K562 (cell line): Measurements from ENCODE around the gene AIFM3. TPM values are rescaled to one million over a fixed set of nuclear protein-coding genes. Genes with fewer than 3 reads are reported as not detected.

Source experiments
- CTBP1 ChIP-seq: fragments of 450-650 bp; IDR thresholded peaks from 2 replicates; pipeline ENCODE4 v1.6.1; 2016; ENCODE audit warnings: borderline replicate concordance
- DIDO1 ChIP-seq: fragments of 450-650 bp; IDR thresholded peaks from 2 replicates; pipeline ENCODE4 v1.6.1; 2016; ENCODE audit warnings: low read depth, missing biosample characterization, missing genetic modification characterization
- ETS1 ChIP-seq: conservative IDR thresholded peaks from 2 replicates; pipeline ENCODE4 v1.6.1; 2011; ENCODE audit warnings: low read depth, mild to moderate bottlenecking, low read length; ENCODE audit not compliant: control insufficient read depth
- ETV6 ChIP-seq, 3 experiments: fragments of 150-350 bp in 1 of 3; sonication (generic) in 1 of 3; formaldehyde crosslinking in 1 of 3; IDR thresholded peaks; 2 replicates each; pipeline versions ENCODE4 v1.6.1 to v1.8.0; 2014 to 2022; ENCODE audit warnings: borderline replicate concordance in 2 of 3, low read depth in 2 of 3, antibody characterized with exemption in 1 of 3, low read length in 1 of 3, mild to moderate bottlenecking in 1 of 3, missing genetic modification reagents in 1 of 3
- HDAC8 ChIP-seq: fragments of 450-650 bp; IDR thresholded peaks from 2 replicates; pipeline ENCODE4 v1.6.1; 2016; ENCODE audit warnings: mild to moderate bottlenecking, missing genetic modification characterization, moderate library complexity, missing compliant biosample characterization
- KAT2B ChIP-seq: IDR thresholded peaks from one replicate; pipeline ENCODE4 v1.6.1; 2012; ENCODE audit warnings: low read depth, mild to moderate bottlenecking, control low read depth, inconsistent platforms, low read length, moderate library complexity
- MCM2 ChIP-seq: fragments of 450-650 bp; IDR thresholded peaks from 2 replicates; pipeline ENCODE4 v1.6.1; 2017; ENCODE audit warnings: low read depth, mild to moderate bottlenecking
- PHB2 ChIP-seq: fragments of 450-650 bp; IDR thresholded peaks from 2 replicates; pipeline ENCODE4 v1.6.1; 2017; ENCODE audit warnings: low read depth
- RBFOX2 ChIP-seq: fragments of 200-400 bp; formaldehyde crosslinking; IDR thresholded peaks from 2 replicates; pipeline ENCODE4 v1.6.1; 2017; ENCODE audit warnings: low read depth, mild to moderate bottlenecking, low read length, moderate library complexity
- RBM39 ChIP-seq: fragments of 200-400 bp; formaldehyde crosslinking; optimal IDR thresholded peaks from 2 replicates; pipeline ENCODE3; 2018; ENCODE audit warnings: low read depth, low read length
- SIN3B ChIP-seq: fragments of 450-650 bp; IDR thresholded peaks from 2 replicates; pipeline ENCODE4 v1.6.1; 2017; ENCODE audit warnings: low read depth, mild to moderate bottlenecking, moderate library complexity
- U2AF1 ChIP-seq: fragments of 200-400 bp; formaldehyde crosslinking; optimal IDR thresholded peaks from 2 replicates; pipeline ENCODE3; 2017; ENCODE audit warnings: mild to moderate bottlenecking, low read depth, low read length, moderate library complexity
- ZBTB1 ChIP-seq: sonication (generic); formaldehyde crosslinking; IDR thresholded peaks from 2 replicates; pipeline ENCODE4 v1.8.1; 2023; ENCODE audit warnings: missing genetic modification reagents, low read depth, mild to moderate bottlenecking, borderline replicate concordance
- ZNF398 ChIP-seq: fragments of 250-450 bp; sonication (Bioruptor Pico); IDR thresholded peaks from 2 replicates; pipeline ENCODE4 v1.8.0; 2021; ENCODE audit warnings: moderate library complexity, mild to moderate bottlenecking, inconsistent platforms
- ZNF436 ChIP-seq: fragments of 250-450, 450-650 bp; sonication (Bioruptor Pico); formaldehyde crosslinking; IDR thresholded peaks from 2 replicates; pipeline ENCODE4 v1.7.0; 2020; ENCODE audit warnings: mild to moderate bottlenecking
- ZNF561 ChIP-seq: fragments of 450-650 bp; formaldehyde crosslinking; conservative IDR thresholded peaks from 2 replicates; pipeline ENCODE4 v1.4.0; 2020; ENCODE audit warnings: mild to moderate bottlenecking, moderate library complexity
- polyA plus RNA-seq, 8 experiments: library from polyadenylated mRNA; depleted of rRNA in 4 of 8; stranded (reverse) in 5 of 8; unstranded in 3 of 8; fragments of >200 nt; fragmentation: Nextera tagmentation in 2 of 8; fragmentation: Illumina TruSeq in 1 of 8; extraction: Ambion mirVana in 2 of 8; extraction: Trizol in 1 of 8; gene quantifications; 2 replicates each; pipeline versions ENCODE4 v1.2.1 to v1.2.3, GENCODE V29; 2011 to 2014; ENCODE audit warnings: inconsistent platforms in 1 of 8, missing spikeins in 1 of 8
- total RNA-seq, 7 experiments: library from RNA; depleted of rRNA in 6 of 7; stranded (reverse); fragments of >200 nt in 6 of 7; fragmentation: Illumina TruSeq in 2 of 7; extraction: Trizol in 2 of 7; gene quantifications; 2 replicates each; pipeline versions ENCODE4 v1.2.1 to v1.2.3, GENCODE V29; 2011 to 2021; ENCODE audit warnings: low replicate concordance in 1 of 7
- TF ChIP-seq, protein P1 (sequence below): sonication (generic); formaldehyde crosslinking; IDR thresholded peaks from 2 replicates; pipeline ENCODE4 v1.8.0; 2022; ENCODE audit warnings: mild to moderate bottlenecking, missing genetic modification reagents
- TF ChIP-seq, protein P2 (sequence below): IDR thresholded peaks from 2 replicates; pipeline ENCODE4 v1.6.1; 2012; ENCODE audit warnings: low read depth, low read length, improper control_type of control experiment, borderline replicate concordance
- TF ChIP-seq, protein P3 (sequence below): sonication (generic); formaldehyde crosslinking; IDR thresholded peaks from 2 replicates; pipeline ENCODE4 v1.8.1; 2022; ENCODE audit warnings: missing genetic modification reagents
- TF ChIP-seq, protein P4 (sequence below): fragments of 250-450 bp; sonication (Bioruptor Pico); IDR thresholded peaks from 2 replicates; pipeline ENCODE4 v1.8.0; 2022; ENCODE audit warnings: moderate library complexity, mild to moderate bottlenecking, inconsistent platforms

Gene AIFM3
- total and polyA plus RNA-seq, 9 of the 15 experiments (the other 6 are each of a cell fraction or from before 2014, with no cell fraction given), result 0.03 to 0.20 (median 0.07) TPM; not detected in 1

DNA sequence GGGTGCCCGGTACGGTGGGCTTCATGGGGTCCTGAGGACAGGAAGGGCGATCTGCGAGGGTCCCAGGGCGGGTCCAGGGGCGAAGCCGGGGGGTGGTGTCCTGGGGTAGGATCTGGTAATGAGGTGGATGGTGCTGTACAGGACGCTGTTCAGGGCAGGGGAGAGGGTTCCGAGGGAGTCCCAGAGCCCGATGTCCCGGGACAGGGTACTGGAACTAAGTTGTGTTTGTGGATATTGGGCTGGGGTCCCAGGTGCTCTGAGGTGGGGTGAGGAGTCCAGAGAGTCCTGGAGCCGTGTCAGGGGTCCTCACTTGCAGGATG, 15.5 kb downstream of the AIFM3 start (continued):
- TF ChIP-seq ETV6 (IDR thresholded peaks at IDR 0.05; ENCODE audit: borderline replicate concordance in 1 of 2, low read depth in 2 of 2, low read length in 1 of 2), result no peak
- TF ChIP-seq ETV6 (CRISPR knock-in tag; IDR thresholded peaks at IDR 0.05; ENCODE audit: borderline replicate concordance), result no peak
- TF ChIP-seq, protein P1, sequence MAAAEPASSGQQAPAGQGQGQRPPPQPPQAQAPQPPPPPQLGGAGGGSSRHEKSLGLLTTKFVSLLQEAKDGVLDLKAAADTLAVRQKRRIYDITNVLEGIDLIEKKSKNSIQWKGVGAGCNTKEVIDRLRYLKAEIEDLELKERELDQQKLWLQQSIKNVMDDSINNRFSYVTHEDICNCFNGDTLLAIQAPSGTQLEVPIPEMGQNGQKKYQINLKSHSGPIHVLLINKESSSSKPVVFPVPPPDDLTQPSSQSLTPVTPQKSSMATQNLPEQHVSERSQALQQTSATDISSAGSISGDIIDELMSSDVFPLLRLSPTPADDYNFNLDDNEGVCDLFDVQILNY (CRISPR knock-in tag), result no peak
- no peak for TF ChIP-seq RBFOX2
- TF ChIP-seq PHB2, result no peak
- TF ChIP-seq KAT2B, result peak; percentile 30
- TF ChIP-seq U2AF1, result no peak
- no peak for TF ChIP-seq HDAC8
- no peak for TF ChIP-seq SIN3B
- TF ChIP-seq, protein P2, sequence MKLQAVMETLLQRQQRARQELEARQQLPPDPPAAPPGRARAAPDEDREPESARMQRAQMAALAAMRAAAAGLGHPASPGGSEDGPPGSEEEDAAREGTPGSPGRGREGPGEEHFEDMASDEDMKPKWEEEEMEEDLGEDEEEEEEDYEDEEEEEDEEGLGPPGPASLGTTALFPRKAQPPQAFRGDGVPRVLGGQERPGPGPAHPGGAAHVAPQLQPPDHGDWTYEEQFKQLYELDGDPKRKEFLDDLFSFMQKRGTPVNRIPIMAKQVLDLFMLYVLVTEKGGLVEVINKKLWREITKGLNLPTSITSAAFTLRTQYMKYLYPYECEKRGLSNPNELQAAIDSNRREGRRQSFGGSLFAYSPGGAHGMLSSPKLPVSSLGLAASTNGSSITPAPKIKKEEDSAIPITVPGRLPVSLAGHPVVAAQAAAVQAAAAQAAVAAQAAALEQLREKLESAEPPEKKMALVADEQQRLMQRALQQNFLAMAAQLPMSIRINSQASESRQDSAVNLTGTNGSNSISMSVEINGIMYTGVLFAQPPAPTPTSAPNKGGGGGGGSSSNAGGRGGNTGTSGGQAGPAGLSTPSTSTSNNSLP, result no peak; the same call in 1 of the 2 replicates
- 0 out of 2 replicates have a peak, but pooled peaks have one; percentile 37 for TF ChIP-seq ZNF436 (CRISPR knock-in tag)
- no peak for TF ChIP-seq ZNF398 (CRISPR knock-in tag)
- no peak for TF ChIP-seq RBM39
- TF ChIP-seq ZNF561, result 0 out of 2 replicates have a peak, but pooled peaks have one; percentile 75
- peak; percentile 27; the same call in 1 of the 2 replicates for TF ChIP-seq DIDO1
- no peak for TF ChIP-seq CTBP1
- TF ChIP-seq, protein P3, sequence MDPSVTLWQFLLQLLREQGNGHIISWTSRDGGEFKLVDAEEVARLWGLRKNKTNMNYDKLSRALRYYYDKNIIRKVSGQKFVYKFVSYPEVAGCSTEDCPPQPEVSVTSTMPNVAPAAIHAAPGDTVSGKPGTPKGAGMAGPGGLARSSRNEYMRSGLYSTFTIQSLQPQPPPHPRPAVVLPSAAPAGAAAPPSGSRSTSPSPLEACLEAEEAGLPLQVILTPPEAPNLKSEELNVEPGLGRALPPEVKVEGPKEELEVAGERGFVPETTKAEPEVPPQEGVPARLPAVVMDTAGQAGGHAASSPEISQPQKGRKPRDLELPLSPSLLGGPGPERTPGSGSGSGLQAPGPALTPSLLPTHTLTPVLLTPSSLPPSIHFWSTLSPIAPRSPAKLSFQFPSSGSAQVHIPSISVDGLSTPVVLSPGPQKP (CRISPR knock-in tag), result no peak
- TF ChIP-seq, protein P4, sequence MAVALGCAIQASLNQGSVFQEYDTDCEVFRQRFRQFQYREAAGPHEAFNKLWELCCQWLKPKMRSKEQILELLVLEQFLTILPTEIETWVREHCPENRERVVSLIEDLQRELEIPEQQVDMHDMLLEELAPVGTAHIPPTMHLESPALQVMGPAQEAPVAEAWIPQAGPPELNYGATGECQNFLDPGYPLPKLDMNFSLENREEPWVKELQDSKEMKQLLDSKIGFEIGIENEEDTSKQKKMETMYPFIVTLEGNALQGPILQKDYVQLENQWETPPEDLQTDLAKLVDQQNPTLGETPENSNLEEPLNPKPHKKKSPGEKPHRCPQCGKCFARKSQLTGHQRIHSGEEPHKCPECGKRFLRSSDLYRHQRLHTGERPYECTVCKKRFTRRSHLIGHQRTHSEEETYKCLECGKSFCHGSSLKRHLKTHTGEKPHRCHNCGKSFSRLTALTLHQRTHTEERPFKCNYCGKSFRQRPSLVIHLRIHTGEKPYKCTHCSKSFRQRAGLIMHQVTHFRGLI (CRISPR knock-in tag), result no peak
- TF ChIP-seq ZBTB1, result no peak
- no peak for TF ChIP-seq ETS1
- no peak for TF ChIP-seq MCM2
